Ishikawa (cell line): ENCODE data around the gene TBCD.

Experiments
- CEBPB ChIP-seq: IDR thresholded peaks from 2 replicates; pipeline ENCODE4 v1.6.1; 2012
- EGR1 ChIP-seq: IDR thresholded peaks from 2 replicates; pipeline ENCODE4 v1.6.1; 2012
- EP300 ChIP-seq: IDR thresholded peaks from 2 replicates; pipeline ENCODE4 v1.6.1; 2012; ENCODE audit warnings: borderline replicate concordance
- TAF1 ChIP-seq: IDR thresholded peaks from 2 replicates; pipeline ENCODE4 v1.6.1; 2012; ENCODE audit warnings: low read depth, mild to moderate bottlenecking
- TCF12 ChIP-seq: IDR thresholded peaks from 2 replicates; pipeline ENCODE4 v1.6.1; 2012; ENCODE audit warnings: low read depth
- TEAD4 ChIP-seq: IDR thresholded peaks from 2 replicates; pipeline ENCODE4 v1.6.1; 2012
- YY1 ChIP-seq: IDR thresholded peaks from 2 replicates; pipeline ENCODE4 v1.6.1; 2012; ENCODE audit warnings: low read depth
- TF ChIP-seq, protein P1 (sequence below): IDR thresholded peaks from 2 replicates; pipeline ENCODE4 v1.6.1; 2012
- TF ChIP-seq, protein P2 (sequence below): IDR thresholded peaks from 2 replicates; pipeline ENCODE4 v1.6.1; 2012

DNA sequence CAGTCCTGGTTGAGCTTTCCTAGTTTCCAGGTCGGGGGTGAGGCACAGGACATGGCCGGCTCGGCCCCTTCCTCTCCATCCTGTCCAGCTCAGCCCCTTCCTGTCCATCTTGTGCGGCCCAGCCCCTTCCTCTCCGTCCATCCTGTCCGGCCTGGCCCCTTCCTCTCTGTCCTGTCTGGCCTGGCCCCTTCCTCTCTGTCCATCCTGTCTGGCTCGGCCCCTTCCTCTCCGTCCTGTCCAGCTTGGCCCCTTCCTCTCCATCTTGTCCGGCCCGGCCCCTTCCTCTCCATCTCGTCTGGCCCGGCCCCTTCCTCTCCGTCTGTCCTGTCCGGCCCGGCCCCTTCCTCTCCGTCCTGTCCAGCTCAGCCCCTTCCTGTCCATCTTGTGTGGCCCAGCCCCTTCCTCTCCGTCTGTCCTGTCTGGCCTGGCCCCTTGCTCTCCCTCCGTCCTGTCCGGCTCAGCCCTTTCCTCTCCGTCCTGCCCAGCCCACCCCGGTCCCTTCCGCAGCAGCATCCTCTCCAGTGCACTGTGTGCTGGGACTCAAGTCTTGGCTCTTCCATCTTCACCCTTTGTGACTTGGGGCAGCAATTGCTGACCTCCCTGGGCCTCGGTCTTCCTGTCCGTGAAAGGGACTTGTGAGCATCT is 93.4 kb downstream of the TBCD start:
- no peak for TF ChIP-seq CEBPB
- no peak for TF ChIP-seq TAF1
- no peak for TF ChIP-seq EGR1
- TF ChIP-seq, protein P1, sequence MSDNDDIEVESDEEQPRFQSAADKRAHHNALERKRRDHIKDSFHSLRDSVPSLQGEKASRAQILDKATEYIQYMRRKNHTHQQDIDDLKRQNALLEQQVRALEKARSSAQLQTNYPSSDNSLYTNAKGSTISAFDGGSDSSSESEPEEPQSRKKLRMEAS, result no peak
- no peak for TF ChIP-seq TEAD4
- TF ChIP-seq, protein P2, sequence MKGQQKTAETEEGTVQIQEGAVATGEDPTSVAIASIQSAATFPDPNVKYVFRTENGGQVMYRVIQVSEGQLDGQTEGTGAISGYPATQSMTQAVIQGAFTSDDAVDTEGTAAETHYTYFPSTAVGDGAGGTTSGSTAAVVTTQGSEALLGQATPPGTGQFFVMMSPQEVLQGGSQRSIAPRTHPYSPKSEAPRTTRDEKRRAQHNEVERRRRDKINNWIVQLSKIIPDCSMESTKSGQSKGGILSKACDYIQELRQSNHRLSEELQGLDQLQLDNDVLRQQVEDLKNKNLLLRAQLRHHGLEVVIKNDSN, result no peak
- TF ChIP-seq TCF12, result no peak
- TF ChIP-seq YY1, result no peak
- no peak for TF ChIP-seq EP300
